ENCODE data around the gene LSP1.

LSP1 gene

GRCh38 chr11:1933416-1934334 lies 80.8 kb downstream of the LSP1 start:
- TF ChIP-seq CTCF (conservative IDR thresholded peaks at IDR 0.05), result no peak
- TF ChIP-seq ZFX (IDR thresholded peaks at IDR 0.05), result no peak
- no peak overlapping the region for H3K27ac ChIP-seq

- H3K27ac ChIP-seq, result no peak overlapping the region
These were observed 81.7 kb downstream of the LSP1 start for GRCh38 chr11:1934335-1935155.

DNA sequence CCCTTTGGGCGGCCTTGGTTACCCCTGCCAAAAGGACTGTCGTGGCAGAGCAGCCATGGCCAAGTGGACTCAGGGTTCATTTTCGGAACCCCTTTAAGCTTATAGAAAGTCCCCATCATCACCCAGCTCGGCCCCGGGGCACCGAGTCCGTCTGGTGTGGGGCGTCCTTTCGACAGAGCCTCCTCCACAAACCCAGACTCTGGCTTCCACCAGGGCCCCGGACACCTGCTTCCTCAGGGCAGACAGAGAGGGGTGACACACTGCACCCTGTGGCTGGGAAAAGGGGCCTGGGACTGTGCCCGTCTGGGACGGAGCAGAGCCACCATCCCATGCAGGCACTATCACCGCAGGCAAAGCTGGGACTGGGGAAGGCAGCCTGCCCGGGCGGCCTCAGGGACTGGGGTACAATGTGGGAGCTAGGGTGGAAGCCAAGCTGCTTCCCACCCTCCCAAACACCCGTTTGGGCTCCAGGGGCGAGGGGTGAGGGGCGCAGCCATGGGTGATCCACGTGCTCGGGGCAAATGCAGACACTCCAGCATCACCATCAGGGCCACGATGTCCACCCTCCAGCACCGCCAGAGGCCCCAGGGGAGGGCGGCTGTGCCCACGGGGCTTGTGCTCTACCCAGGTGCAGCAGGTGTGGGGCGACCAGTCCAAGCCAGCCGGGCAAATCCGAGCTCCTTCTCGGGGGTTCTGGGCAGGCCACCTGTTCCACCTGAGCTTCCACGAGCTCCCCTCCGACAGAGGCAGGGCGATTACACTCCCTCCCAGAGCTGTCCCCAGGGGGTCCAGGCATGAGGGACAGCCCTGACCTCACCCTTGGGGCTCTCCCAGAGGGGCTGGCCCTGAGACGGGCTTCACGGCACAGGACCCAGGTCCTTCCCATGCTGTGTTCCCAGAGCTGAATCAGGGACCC lies 82.5 kb downstream of the LSP1 start:
- H3K27ac ChIP-seq, result no peak overlapping the region
- TF ChIP-seq CTCF (conservative IDR thresholded peaks at IDR 0.05) (no peak), ZFX (IDR thresholded peaks at IDR 0.05) (no peak)

More at GRCh38 chr11:1934335-1935155, 81.7 kb downstream of the LSP1 start:
- TF ChIP-seq CTCF (conservative IDR thresholded peaks at IDR 0.05), result no peak
- TF ChIP-seq ZFX (IDR thresholded peaks at IDR 0.05), result no peak

GRCh38 chr11:1936072-1936780 lies 83.3 kb downstream of the LSP1 start:
- TF ChIP-seq CTCF (conservative IDR thresholded peaks at IDR 0.05) (no peak), ZFX (IDR thresholded peaks at IDR 0.05) (no peak)
- no peak overlapping the region for H3K27ac ChIP-seq

- TF ChIP-seq ZFX (IDR thresholded peaks at IDR 0.05) (no peak), CTCF (conservative IDR thresholded peaks at IDR 0.05) (no peak)
- H3K27ac ChIP-seq, result no peak overlapping the region
These were observed 84.1 kb downstream of the LSP1 start for GRCh38 chr11:1936781-1937615.
